ENCODE data around the gene SLC66A3.

SLC66A3 gene

DNA sequence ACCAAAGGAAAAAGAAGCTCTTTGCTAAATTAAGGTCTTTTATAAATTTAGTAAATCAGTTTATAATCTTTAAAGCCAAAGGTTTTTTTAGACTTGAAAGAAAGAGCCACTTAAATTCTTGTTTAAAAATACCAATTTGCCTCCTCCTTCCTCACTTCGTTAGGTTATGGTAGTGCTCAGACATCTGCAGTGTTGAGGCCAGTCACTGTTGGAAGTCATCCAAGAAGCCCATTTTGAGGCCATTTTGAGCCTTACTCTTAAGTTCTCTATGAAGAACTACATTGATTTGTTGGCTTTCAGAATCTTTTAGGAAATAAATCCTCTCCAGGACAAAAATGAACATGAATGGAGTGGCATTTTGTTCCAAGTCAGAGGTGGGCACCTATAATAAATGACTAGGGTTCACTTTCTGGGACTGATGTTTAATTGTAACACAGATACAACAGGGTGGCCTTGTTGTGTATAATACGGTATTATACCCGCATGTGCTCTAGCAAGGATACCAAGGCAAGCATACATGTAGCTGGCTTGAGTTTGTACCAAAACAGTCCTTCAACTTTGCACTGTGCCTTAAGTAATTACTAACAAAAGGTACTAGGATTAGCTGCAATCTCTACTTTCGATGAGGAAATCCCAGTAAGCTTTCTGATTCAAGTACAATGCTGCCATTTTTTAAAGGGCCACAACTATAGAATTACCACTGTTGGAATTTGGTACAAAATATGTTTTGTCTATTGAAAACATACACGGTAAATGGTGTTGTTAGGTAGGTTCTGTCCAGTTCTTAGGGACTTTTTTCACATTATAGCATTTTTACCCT, 22.8 kb downstream of the SLC66A3 start:
- POLR2A ChIA-PET, result no interaction called here
- TF ChIP-seq, protein P1, sequence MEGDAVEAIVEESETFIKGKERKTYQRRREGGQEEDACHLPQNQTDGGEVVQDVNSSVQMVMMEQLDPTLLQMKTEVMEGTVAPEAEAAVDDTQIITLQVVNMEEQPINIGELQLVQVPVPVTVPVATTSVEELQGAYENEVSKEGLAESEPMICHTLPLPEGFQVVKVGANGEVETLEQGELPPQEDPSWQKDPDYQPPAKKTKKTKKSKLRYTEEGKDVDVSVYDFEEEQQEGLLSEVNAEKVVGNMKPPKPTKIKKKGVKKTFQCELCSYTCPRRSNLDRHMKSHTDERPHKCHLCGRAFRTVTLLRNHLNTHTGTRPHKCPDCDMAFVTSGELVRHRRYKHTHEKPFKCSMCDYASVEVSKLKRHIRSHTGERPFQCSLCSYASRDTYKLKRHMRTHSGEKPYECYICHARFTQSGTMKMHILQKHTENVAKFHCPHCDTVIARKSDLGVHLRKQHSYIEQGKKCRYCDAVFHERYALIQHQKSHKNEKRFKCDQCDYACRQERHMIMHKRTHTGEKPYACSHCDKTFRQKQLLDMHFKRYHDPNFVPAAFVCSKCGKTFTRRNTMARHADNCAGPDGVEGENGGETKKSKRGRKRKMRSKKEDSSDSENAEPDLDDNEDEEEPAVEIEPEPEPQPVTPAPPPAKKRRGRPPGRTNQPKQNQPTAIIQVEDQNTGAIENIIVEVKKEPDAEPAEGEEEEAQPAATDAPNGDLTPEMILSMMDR (IDR thresholded peaks at IDR 0.05; ENCODE audit: control extremely low read depth, extremely low read depth, low read depth, missing control alignments), result no peak
- CTCF ChIA-PET, result interaction anchor here (1.5 kb wide), 1 partner anchor 52 kb away, joined by 3 read pairs; no protein-coding TSS in a partner anchor
- no peak for DNase-seq (ENCODE audit: extremely low spot score)

DNA sequence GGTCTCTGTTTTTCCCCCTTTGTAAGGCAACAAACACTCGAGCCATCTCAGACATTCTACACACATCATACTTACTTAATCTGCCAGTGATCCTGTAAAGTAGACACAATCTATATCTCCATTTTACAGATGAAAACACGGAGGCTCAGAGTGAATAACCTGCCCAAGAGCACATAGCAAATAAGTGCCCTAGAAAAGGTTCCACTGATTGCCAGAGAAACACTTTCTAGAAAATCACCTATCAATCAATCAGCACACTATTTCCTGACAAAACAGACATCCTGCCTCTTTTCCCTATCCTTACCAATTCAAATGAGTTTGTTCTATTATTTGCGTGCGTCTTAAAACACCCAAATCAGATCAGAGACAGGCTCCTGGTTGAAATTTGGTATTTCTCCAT, 23.9 kb downstream of the SLC66A3 start:
- ChIA-PET POLR2A (no interaction called here), CTCF (no interaction called here)
- DNase-seq (ENCODE audit: extremely low spot score), result no peak
- TF ChIP-seq, protein P1 (IDR thresholded peaks at IDR 0.05; ENCODE audit: control extremely low read depth, extremely low read depth, low read depth, missing control alignments), result no peak

DNA sequence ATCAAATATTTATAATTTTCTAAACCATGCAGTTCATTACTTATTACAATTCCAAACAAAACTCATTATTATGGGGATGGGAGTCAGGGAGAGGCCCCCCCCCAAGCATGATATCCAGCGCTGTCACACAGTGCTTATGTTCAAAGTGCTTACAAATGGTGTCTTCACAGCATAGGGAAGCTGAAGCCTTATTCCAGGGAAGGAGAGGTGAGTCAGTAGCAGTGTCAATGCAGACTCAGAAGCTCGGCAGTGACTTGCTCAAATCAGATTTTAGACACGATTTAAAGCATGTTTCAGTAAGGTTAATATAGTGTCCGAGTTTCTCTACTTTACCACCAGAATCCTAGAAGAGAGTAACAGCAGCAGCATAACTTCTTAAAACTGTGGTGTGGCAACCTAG, 24.6 kb downstream of the SLC66A3 start:
- ChIA-PET CTCF (no interaction called here), POLR2A (no interaction called here)
- TF ChIP-seq, protein P1 (IDR thresholded peaks at IDR 0.05; ENCODE audit: control extremely low read depth, extremely low read depth, low read depth, missing control alignments), result no peak
- no peak for DNase-seq (ENCODE audit: extremely low spot score)

DNA sequence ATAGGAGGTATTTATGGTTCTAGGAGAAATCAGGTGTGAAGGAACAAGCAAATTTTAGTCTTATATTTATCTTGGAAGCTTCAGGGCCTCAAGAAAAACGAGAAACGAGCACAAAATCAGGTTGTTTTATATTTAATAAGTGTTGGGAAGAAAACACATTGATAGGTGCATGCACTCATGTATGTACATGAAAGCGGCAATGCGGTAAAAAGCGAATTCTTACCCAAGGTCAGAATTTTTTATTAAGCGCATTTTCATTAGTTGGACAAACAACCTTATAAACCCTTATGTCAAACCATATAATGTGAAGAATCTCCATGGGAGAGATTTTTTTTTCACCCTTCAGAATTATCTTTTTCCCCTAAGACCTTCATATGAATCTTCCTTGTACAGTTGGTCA, 25.4 kb downstream of the SLC66A3 start:
- TF ChIP-seq, protein P1 (IDR thresholded peaks at IDR 0.05; ENCODE audit: control extremely low read depth, extremely low read depth, low read depth, missing control alignments), result no peak
- POLR2A ChIA-PET, result no interaction called here
- CTCF ChIA-PET, result interaction anchor here (1.3 kb wide), 1 partner anchor 31 kb away, joined by 3 read pairs; no protein-coding TSS in a partner anchor
- DNase-seq (ENCODE audit: extremely low spot score), result no peak

DNA sequence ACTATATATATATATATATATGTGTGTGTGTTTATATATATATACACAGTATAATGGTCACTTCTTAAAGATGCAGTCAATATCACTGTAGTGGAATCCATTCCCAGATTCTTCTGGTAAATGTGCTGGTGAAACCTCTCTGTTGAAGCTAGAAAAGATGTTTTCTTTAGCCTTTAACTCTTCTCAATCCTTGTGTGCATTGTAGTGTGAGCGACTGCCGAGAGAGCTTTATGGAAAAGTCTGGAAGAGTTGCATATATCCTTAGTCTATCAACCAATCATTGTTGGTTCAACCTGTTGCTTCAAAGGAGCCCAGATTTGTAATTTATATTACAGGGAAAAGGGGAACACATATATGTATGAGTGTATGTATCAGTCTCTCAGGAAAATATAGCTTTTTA, 27.7 kb downstream of the SLC66A3 start:
- ChIA-PET CTCF (interaction anchor here (1.1 to 2.6 kb wide), 7 partner anchors 10 to 400 kb away, joined by 3 to 6 read pairs (median 4); a partner anchor contains a TSS), POLR2A (no interaction called here)
- TF ChIP-seq, protein P1 (IDR thresholded peaks at IDR 0.05; ENCODE audit: control extremely low read depth, extremely low read depth, low read depth, missing control alignments), result no peak

DNA sequence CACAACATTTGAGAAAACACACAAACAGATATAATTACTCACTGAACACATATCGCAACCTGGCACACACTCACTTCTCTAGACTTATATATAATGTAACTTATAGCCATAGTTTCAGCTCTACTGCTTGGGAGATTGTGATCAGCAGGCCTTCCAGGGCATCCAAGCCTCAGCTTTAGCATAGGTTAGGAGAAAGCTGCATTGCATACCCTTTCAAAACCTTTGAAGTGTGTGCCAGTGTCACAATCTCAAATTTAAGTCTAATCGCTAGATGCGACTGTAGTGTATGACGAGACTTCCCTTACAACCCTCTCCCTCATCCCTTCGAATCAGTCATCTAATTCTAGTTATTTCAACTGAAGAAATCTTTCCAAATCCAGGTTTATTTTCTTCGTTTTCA, 30.9 kb downstream of the SLC66A3 start:
- TF ChIP-seq, protein P1 (IDR thresholded peaks at IDR 0.05; ENCODE audit: control extremely low read depth, extremely low read depth, low read depth, missing control alignments), result no peak
- CTCF ChIA-PET, result interaction anchor here (1.0 to 1.2 kb wide), 2 partner anchors 10 kb away, joined by 3 read pairs; no protein-coding TSS in a partner anchor

More for the DNA sequence above, 27.7 kb downstream of the SLC66A3 start:
- DNase-seq (ENCODE audit: extremely low spot score), result no peak

More for the DNA sequence above, 30.9 kb downstream of the SLC66A3 start:
- POLR2A ChIA-PET, result no interaction called here
- DNase-seq (ENCODE audit: extremely low spot score), result no peak

Measured in GM10248 (cell line).